Measurements from ENCODE around the gene IL1RAPL2.

- TF ChIP-seq YY1 (tag by site-specific recombination; IDR thresholded peaks at IDR 0.05) (no peak), ZNF785 (tag by site-specific recombination; IDR thresholded peaks at IDR 0.05) (no peak), ZNF274 (IDR thresholded peaks at IDR 0.05; ENCODE audit: low read length) (no peak), ZNF274 (tag by site-specific recombination; IDR thresholded peaks at IDR 0.05; ENCODE audit: borderline replicate concordance) (no peak), ZSCAN30 (tag by site-specific recombination; IDR thresholded peaks at IDR 0.05) (no peak)
- TF ChIP-seq, protein P1, sequence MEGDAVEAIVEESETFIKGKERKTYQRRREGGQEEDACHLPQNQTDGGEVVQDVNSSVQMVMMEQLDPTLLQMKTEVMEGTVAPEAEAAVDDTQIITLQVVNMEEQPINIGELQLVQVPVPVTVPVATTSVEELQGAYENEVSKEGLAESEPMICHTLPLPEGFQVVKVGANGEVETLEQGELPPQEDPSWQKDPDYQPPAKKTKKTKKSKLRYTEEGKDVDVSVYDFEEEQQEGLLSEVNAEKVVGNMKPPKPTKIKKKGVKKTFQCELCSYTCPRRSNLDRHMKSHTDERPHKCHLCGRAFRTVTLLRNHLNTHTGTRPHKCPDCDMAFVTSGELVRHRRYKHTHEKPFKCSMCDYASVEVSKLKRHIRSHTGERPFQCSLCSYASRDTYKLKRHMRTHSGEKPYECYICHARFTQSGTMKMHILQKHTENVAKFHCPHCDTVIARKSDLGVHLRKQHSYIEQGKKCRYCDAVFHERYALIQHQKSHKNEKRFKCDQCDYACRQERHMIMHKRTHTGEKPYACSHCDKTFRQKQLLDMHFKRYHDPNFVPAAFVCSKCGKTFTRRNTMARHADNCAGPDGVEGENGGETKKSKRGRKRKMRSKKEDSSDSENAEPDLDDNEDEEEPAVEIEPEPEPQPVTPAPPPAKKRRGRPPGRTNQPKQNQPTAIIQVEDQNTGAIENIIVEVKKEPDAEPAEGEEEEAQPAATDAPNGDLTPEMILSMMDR (tag by site-specific recombination; IDR thresholded peaks at IDR 0.05), result no peak
These were observed 1158.2 kb downstream of the IL1RAPL2 start for GRCh38 chrX:105723966-105724735.

Measured in HEK293 (cell line).